CD14-positive monocyte (primary cell): ENCODE results near the gene UHMK1. TPM values are rescaled to one million over a fixed set of nuclear protein-coding genes. Genes with fewer than 3 reads are reported as not detected.
A peak's percentile ranks its signal among the peaks of the same experiment; 100 is the strongest.
"Not testable (repeated sequence)": the region's sequence is repeated elsewhere in the genome, so short reads cannot be mapped to it uniquely, and the experiment has no call there.

Experiments used
- DNase-seq, 3 donors: peaks; one replicate each; pipeline ENCODE4 v3.0.0-alpha.2; 2011 to 2022
- H2AFZ ChIP-seq: 2 replicates; pipeline ENCODE4 v1.6.0; 2012; ENCODE audit warnings: mild to moderate bottlenecking, low read depth, low read length, inconsistent platforms; ENCODE audit not compliant: insufficient read depth, poor library complexity, severe bottlenecking
- H3K27ac ChIP-seq, 2 donors: 1 replicate in 1 of 2; 2 replicates in 1 of 2; pipeline ENCODE4 v1.5.1; 2012 to 2013; ENCODE audit warnings: low read length in 2 of 2, control low read depth in 1 of 2, inconsistent platforms in 1 of 2, low read depth in 1 of 2, mild to moderate bottlenecking in 1 of 2
- H3K27me3 ChIP-seq, 2 donors: one replicate each; pipeline versions ENCODE4 v1.6.0 to v1.6.1; 2011 to 2013; ENCODE audit warnings: low read length in 2 of 2; ENCODE audit not compliant: control insufficient read depth in 2 of 2, insufficient read depth in 2 of 2
- H3K36me3 ChIP-seq, 2 donors: replicated peaks in 1 of 2; 1 replicate in 1 of 2; 2 replicates in 1 of 2; pipeline versions ENCODE4 v1.5.1 to v1.6.1; 2012 to 2013; ENCODE audit warnings: low read length in 2 of 2, control low read depth in 1 of 2, inconsistent platforms in 1 of 2, mild to moderate bottlenecking in 1 of 2; ENCODE audit not compliant: insufficient read depth in 2 of 2, control insufficient read depth in 1 of 2
- H3K4me1 ChIP-seq, 2 donors: 1 replicate in 1 of 2; 2 replicates in 1 of 2; pipeline versions ENCODE4 v1.5.1 to v1.6.1; 2012 to 2013; ENCODE audit warnings: low read length in 2 of 2, control low read depth in 1 of 2, inconsistent platforms in 1 of 2, mild to moderate bottlenecking in 1 of 2, moderate library complexity in 1 of 2; ENCODE audit not compliant: insufficient read depth in 2 of 2, control insufficient read depth in 1 of 2
- H3K4me2 ChIP-seq: replicated peaks from 2 replicates; pipeline ENCODE3; 2012; ENCODE audit warnings: low read length, moderate library complexity, mild to moderate bottlenecking; ENCODE audit not compliant: poor library complexity, severe bottlenecking; ENCODE audit errors: extremely low read depth
- H3K4me3 ChIP-seq, 3 experiments: fragments of 200-600 bp in 1 of 3; sonication (generic) in 1 of 3; replicated peaks in 1 of 3; 1 replicate in 2 of 3; 2 replicates in 1 of 3; pipeline ENCODE4 v1.5.1; 2011 to 2013; ENCODE audit warnings: low read length in 3 of 3, mild to moderate bottlenecking in 3 of 3, control low read depth in 2 of 3, low read depth in 2 of 3, inconsistent platforms in 1 of 3, moderate library complexity in 1 of 3
- H3K79me2 ChIP-seq: 2 replicates; pipeline ENCODE4 v1.6.0; 2012; ENCODE audit warnings: mild to moderate bottlenecking, control low read depth, inconsistent platforms, low read length, moderate library complexity; ENCODE audit not compliant: insufficient read depth
- H3K9ac ChIP-seq: 2 replicates; pipeline ENCODE4 v1.6.0; 2017; ENCODE audit warnings: low read length, mild to moderate bottlenecking; ENCODE audit not compliant: insufficient read depth, poor library complexity, severe bottlenecking
- H3K9me3 ChIP-seq, 2 donors: replicated peaks in 1 of 2; 1 replicate in 1 of 2; 2 replicates in 1 of 2; pipeline versions ENCODE4 v1.5.1 to v1.6.1; 2012 to 2013; ENCODE audit warnings: low read length in 2 of 2, control low read depth in 1 of 2; ENCODE audit not compliant: control insufficient read depth in 1 of 2, insufficient read depth in 1 of 2
- H4K20me1 ChIP-seq: 2 replicates; pipeline ENCODE4 v1.6.0; 2012; ENCODE audit warnings: mild to moderate bottlenecking, low read length, control low read depth, moderate library complexity; ENCODE audit not compliant: insufficient read depth
- H3K27ac Mint-ChIP-seq, 7 donors: one replicate each; pipeline ENCODE4 v1.8.0; 2020; ENCODE audit warnings: mild to moderate bottlenecking in 7 of 7, mixed read lengths in 7 of 7, moderate library complexity in 6 of 7, inconsistent platforms in 2 of 7
- H3K27me3 Mint-ChIP-seq, 3 donors: one replicate each; pipeline ENCODE4 v1.8.0; 2021 to 2022; ENCODE audit warnings: low read depth in 3 of 3, mild to moderate bottlenecking in 3 of 3, mixed read lengths in 3 of 3, moderate library complexity in 3 of 3, inconsistent platforms in 1 of 3
- H3K36me3 Mint-ChIP-seq, 2 donors: one replicate each; pipeline ENCODE4 v1.8.0; 2020; ENCODE audit warnings: mixed read lengths in 2 of 2, inconsistent platforms in 1 of 2, mild to moderate bottlenecking in 1 of 2
- H3K4me1 Mint-ChIP-seq: one replicate; pipeline ENCODE4 v1.8.0; 2020; ENCODE audit warnings: mild to moderate bottlenecking, mixed read lengths
- H3K4me3 Mint-ChIP-seq, 2 donors: one replicate each; pipeline ENCODE4 v1.8.0; 2020; ENCODE audit warnings: mild to moderate bottlenecking in 2 of 2, mixed read lengths in 2 of 2, moderate library complexity in 1 of 2
- H3K9me3 Mint-ChIP-seq, 7 donors: one replicate each; pipeline ENCODE4 v1.8.0; 2020 to 2022; ENCODE audit warnings: mixed read lengths in 7 of 7, mild to moderate bottlenecking in 6 of 7, moderate library complexity in 6 of 7, inconsistent platforms in 2 of 7
- WGBS: methylation state at CpG from one replicate; pipeline ENCODE4 v1.1.5; 2013; ENCODE audit warnings: missing lambda C conversion rate; ENCODE audit not compliant: insufficient coverage; 5-methylcytosine and 5-hydroxymethylcytosine counted together
- intact Hi-C, 2 donors: fragments of 100-400 bp; cut with micrococcal nuclease; formaldehyde crosslinking; loops; one replicate each; pipeline versions ENCODE4 v1.15.0 to v1.15.1; 2023
- polyA plus RNA-seq, 3 donors: library from polyadenylated mRNA; depleted of rRNA in 1 of 3; unstranded in 2 of 3; stranded (reverse) in 1 of 3; fragments of 300-500 nt in 2 of 3; fragments of >200 nt in 1 of 3; fragmentation: Illumina TruSeq in 2 of 3; gene quantifications; 1 replicate in 2 of 3; 2 replicates in 1 of 3; pipeline ENCODE4 v1.2.3, GENCODE V29; 2012 to 2021
- TF ChIP-seq, protein P1 (sequence below): fragments of 200-600 bp; IDR thresholded peaks from one replicate; pipeline ENCODE4 v1.8.0; 2022; ENCODE audit warnings: antibody characterized with exemption, mild to moderate bottlenecking

UHMK1 gene
- polyA plus RNA-seq, 3 donors = 14.9 to 38.2 (median 27.7) TPM

DNA sequence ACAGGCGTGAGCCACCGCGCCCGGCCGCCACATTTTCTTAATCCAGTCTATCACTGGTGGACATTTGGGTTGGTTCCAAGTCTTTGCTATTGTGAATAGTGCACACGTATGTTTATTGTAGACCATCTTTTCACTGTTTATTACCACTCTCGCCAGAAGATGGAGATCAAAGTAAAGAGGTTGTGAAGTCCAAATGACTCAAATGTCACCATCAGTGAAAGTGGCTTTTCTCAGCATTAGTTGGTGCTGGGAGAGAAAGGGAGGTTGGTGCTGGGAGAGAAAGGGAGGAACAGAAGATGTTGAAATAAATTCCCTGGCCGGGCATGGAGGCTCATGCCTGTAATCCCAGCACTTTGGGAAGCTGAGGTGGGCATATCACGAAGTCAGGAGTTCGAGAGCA, 10.4 kb upstream of the UHMK1 start:
- DNase-seq = no peak
- no peak overlapping the region for H3K9ac ChIP-seq
- H3K36me3 ChIP-seq = no peaks in the 10 kb centered on the region
- H3K27me3 Mint-ChIP-seq = peaks cover 10 to 29% (median 20%) of the 10 kb centered on the region in 3 donors
- intact Hi-C loops = no loop called here
- H3K4me3 Mint-ChIP-seq = peak overlapping the region in 1 of 2 donors; percentile 30
- no peak overlapping the region for H3K4me2 ChIP-seq
- no peak overlapping the region for H3K27ac ChIP-seq
- no peaks in the 10 kb centered on the region for H3K36me3 Mint-ChIP-seq
- 100% methylated on average over 2 of the region's 10 CpGs for WGBS
- no peaks in the 10 kb centered on the region for H3K4me1 ChIP-seq
- peaks cover 0 to 2% (median 0%) of the 10 kb centered on the region in 7 donors for H3K9me3 Mint-ChIP-seq
- peaks cover 8 to 16% of the 10 kb centered on the region in 2 donors for H3K27me3 ChIP-seq
- no peaks in the 10 kb centered on the region for H4K20me1 ChIP-seq
- no peaks in the 10 kb centered on the region for H3K4me1 Mint-ChIP-seq
- H3K4me3 ChIP-seq = no peak overlapping the region
- peak overlapping the region in 1 of 7 donors; percentile 16 for H3K27ac Mint-ChIP-seq
- H2AFZ ChIP-seq = no peak overlapping the region
- H3K79me2 ChIP-seq = no peaks in the 10 kb centered on the region
- TF ChIP-seq, protein P1, sequence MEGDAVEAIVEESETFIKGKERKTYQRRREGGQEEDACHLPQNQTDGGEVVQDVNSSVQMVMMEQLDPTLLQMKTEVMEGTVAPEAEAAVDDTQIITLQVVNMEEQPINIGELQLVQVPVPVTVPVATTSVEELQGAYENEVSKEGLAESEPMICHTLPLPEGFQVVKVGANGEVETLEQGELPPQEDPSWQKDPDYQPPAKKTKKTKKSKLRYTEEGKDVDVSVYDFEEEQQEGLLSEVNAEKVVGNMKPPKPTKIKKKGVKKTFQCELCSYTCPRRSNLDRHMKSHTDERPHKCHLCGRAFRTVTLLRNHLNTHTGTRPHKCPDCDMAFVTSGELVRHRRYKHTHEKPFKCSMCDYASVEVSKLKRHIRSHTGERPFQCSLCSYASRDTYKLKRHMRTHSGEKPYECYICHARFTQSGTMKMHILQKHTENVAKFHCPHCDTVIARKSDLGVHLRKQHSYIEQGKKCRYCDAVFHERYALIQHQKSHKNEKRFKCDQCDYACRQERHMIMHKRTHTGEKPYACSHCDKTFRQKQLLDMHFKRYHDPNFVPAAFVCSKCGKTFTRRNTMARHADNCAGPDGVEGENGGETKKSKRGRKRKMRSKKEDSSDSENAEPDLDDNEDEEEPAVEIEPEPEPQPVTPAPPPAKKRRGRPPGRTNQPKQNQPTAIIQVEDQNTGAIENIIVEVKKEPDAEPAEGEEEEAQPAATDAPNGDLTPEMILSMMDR = no peak
- H3K9me3 ChIP-seq = no peaks in the 10 kb centered on the region

DNA sequence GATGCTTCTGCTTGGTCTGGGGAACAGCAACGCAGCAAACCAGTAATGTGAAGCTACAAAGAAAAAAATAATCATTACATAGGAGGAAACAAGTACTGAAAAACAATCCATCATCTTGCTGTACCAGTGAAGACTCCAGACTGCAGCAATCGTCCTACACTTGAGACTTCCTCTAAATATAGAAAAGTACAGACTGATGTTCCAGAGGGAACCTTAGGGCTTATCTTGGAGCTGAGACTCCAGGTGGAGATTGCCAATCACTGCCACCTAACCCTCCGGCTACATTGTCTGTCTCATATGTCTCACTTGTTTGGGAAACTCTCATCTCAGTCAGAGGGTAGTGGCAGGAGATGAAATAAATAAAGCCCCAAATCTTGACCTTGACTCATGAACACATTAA, 9.4 kb upstream of the UHMK1 start:
- Histone ChIP-seq H3K79me2 (no peaks in the 10 kb centered on the region), H3K4me1 (no peaks in the 10 kb centered on the region), H4K20me1 (no peaks in the 10 kb centered on the region), H3K9ac (no peak overlapping the region), H3K27ac (no peak overlapping the region), H3K4me2 (no peak overlapping the region), H3K27me3 (peaks cover 9 to 20% of the 10 kb centered on the region in 2 donors), H3K4me3 (no peak overlapping the region), H3K9me3 (no peaks in the 10 kb centered on the region), H2AFZ (no peak overlapping the region), H3K36me3 (no peaks in the 10 kb centered on the region)
- Mint-ChIP-seq H3K4me1 (no peaks in the 10 kb centered on the region), H3K9me3 (peaks cover 0 to 2% (median 0%) of the 10 kb centered on the region in 7 donors), H3K27me3 (peaks cover 10 to 27% (median 25%) of the 10 kb centered on the region in 3 donors), H3K27ac (no peak overlapping the region), H3K4me3 (no peak overlapping the region), H3K36me3 (no peaks in the 10 kb centered on the region)
- 20% methylated on average over 1 of the region's 3 CpGs for WGBS
- intact Hi-C loops = no loop called here
- TF ChIP-seq, protein P1 = no peak
- no peak for DNase-seq

DNA sequence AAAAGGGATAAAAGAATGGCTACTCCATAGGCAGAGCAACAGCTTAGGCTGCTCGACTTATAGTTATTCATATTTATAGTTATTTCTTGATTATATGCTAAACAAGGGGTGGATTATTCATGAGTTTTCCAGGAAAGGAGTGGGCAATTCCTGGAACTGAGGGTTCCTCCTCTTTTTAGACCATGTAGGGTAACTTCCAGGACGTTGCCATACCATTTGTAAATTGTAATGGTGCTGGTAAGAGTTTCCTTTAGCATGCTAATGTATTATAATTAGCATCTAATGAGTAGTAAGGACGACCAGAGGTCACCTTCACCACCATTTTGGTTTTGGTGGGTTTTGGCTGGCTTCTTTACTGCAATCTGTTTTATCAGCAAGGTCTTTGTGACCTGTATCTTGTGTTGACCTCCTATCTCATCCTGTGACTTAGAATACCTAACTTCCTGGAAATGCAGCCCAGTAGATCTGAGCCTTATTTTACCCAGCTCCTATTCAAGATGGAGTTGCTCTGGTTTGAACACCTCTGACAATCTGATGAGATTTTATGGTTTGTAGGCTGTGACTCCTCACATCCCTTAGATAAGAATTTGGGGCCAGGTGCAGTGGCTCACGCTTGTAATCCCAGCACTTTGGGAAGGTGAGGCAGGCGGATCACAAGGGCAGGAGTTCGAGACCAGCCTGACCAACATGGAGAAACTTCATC, 1.9 kb upstream of the UHMK1 start:
- not testable (repeated sequence) for H2AFZ ChIP-seq, H3K9ac ChIP-seq, H3K36me3 Mint-ChIP-seq, H3K27ac ChIP-seq, H3K27ac Mint-ChIP-seq, H3K9me3 Mint-ChIP-seq, H3K4me3 Mint-ChIP-seq, H3K9me3 ChIP-seq, DNase-seq, H3K4me3 ChIP-seq, H3K4me2 ChIP-seq
- Histone ChIP-seq H3K79me2 (peaks cover 38% of the 10 kb centered on the region), H3K36me3 (peaks cover 9 to 10% of the 10 kb centered on the region in 2 donors), H4K20me1 (peaks cover 15% of the 10 kb centered on the region), H3K27me3 (peaks cover 7 to 13% of the 10 kb centered on the region in 2 donors), H3K4me1 (peaks cover 16 to 21% of the 10 kb centered on the region in 2 donors)
- H3K27me3 Mint-ChIP-seq = peaks cover 0 to 16% (median 13%) of the 10 kb centered on the region in 3 donors
- intact Hi-C loops = loop anchor here in 1 of 2 donors (5.0 kb wide), 1 partner anchor 67 kb away; the partner anchor contains the start of gene UAP1
- peaks cover 22% of the 10 kb centered on the region for H3K4me1 Mint-ChIP-seq
- WGBS = no CpG with 5 or more reads among the region's 6 CpGs
